ENCODE results near the gene NFKBIB. TPM values are rescaled to one million over a fixed set of nuclear protein-coding genes. Genes with fewer than 3 reads are reported as not detected.
"Not testable (repeated sequence)": the region's sequence is repeated elsewhere in the genome, so short reads cannot be mapped to it uniquely, and the experiment has no call there.

NFKBIB gene
- total RNA-seq, 1 donor from 2014 or later: 8.3 TPM

GRCh38 chr19:38851622-38852230 lies 48.0 kb upstream of the NFKBIB start:
- H3K4me3 ChIP-seq: peak overlapping the region; percentile 98
- peaks cover 12% of the 10 kb centered on the region for H3K27me3 Mint-ChIP-seq (ENCODE audit: insufficient read depth, low read depth)
- no peak for TF ChIP-seq EZH2phosphoT487 (IDR thresholded peaks at IDR 0.05)
- TF ChIP-seq CTCF (IDR thresholded peaks at IDR 0.05): no peak
- TF ChIP-seq EZH2 (IDR thresholded peaks at IDR 0.05): no peak
- H2AFZ ChIP-seq (replicated peaks): no peak overlapping the region
- peak; percentile 96 for DNase-seq (ENCODE audit: low spot score)
- H3K4me1 Mint-ChIP-seq: peaks cover 39% of the 10 kb centered on the region
- H3F3A ChIP-seq (ENCODE audit: low read depth): peaks cover 47% of the 10 kb centered on the region
- peaks cover 26% of the 10 kb centered on the region for H3K79me2 ChIP-seq (ENCODE audit: low read depth)
- H3K9me3 ChIP-seq (ENCODE audit: low read depth): no peaks in the 10 kb centered on the region
- no peak overlapping the region for H3K9ac ChIP-seq
- peaks cover 4% of the 10 kb centered on the region for H3K36me3 ChIP-seq
- H3K27ac Mint-ChIP-seq: peak overlapping the region; percentile 67
- H3K4me2 ChIP-seq: peak overlapping the region; percentile 94
- H3K27ac ChIP-seq: peak overlapping the region; percentile 95
- peaks cover 5% of the 10 kb centered on the region for H3K9me3 Mint-ChIP-seq
- peaks cover 21% of the 10 kb centered on the region for H3K4me1 ChIP-seq
- H4K20me1 ChIP-seq (ENCODE audit: low read depth): peaks cover 25% of the 10 kb centered on the region
- H3K36me3 Mint-ChIP-seq: peaks cover 18% of the 10 kb centered on the region
- peak overlapping the region; percentile 95 for H3K4me3 Mint-ChIP-seq
- no peaks in the 10 kb centered on the region for H3K27me3 ChIP-seq

GRCh38 chr19:38852231-38853044 lies 47.3 kb upstream of the NFKBIB start:
- Histone ChIP-seq H3K9ac (peak overlapping the region; percentile 85), H3K27ac (peak overlapping the region; percentile 95), H2AFZ (replicated peaks) (peak overlapping the region; percentile 30), H3F3A (ENCODE audit: low read depth) (peaks cover 41% of the 10 kb centered on the region), H3K27me3 (no peaks in the 10 kb centered on the region), H3K79me2 (ENCODE audit: low read depth) (peaks cover 19% of the 10 kb centered on the region), H3K4me2 (peak overlapping the region; percentile 94), H3K9me3 (ENCODE audit: low read depth) (no peaks in the 10 kb centered on the region), H3K36me3 (peaks cover under 1% of the 10 kb centered on the region), H3K4me1 (peaks cover 20% of the 10 kb centered on the region), H4K20me1 (ENCODE audit: low read depth) (peaks cover 17% of the 10 kb centered on the region), H3K4me3 (peak overlapping the region; percentile 98)
- Mint-ChIP-seq H3K4me1 (peaks cover 38% of the 10 kb centered on the region), H3K9me3 (peaks cover 6% of the 10 kb centered on the region), H3K36me3 (peaks cover 14% of the 10 kb centered on the region), H3K27ac (peak overlapping the region; percentile 87), H3K27me3 (ENCODE audit: insufficient read depth, low read depth) (peaks cover 12% of the 10 kb centered on the region), H3K4me3 (peak overlapping the region; percentile 95)
- TF ChIP-seq EZH2phosphoT487 (IDR thresholded peaks at IDR 0.05): no peak
- DNase-seq (ENCODE audit: low spot score): peak; percentile 60

GRCh38 chr19:38853214-38853613 lies 46.6 kb upstream of the NFKBIB start:
- peak overlapping the region; percentile 94 for H3K4me2 ChIP-seq
- no peaks in the 10 kb centered on the region for H3K27me3 ChIP-seq
- H3K4me1 ChIP-seq: peaks cover 12% of the 10 kb centered on the region
- H2AFZ ChIP-seq (replicated peaks): no peak overlapping the region
- DNase-seq (ENCODE audit: low spot score): no peak
- Mint-ChIP-seq H3K27ac (no peak overlapping the region), H3K27me3 (ENCODE audit: insufficient read depth, low read depth) (peaks cover 11% of the 10 kb centered on the region), H3K36me3 (peaks cover 11% of the 10 kb centered on the region), H3K4me1 (peaks cover 35% of the 10 kb centered on the region), H3K9me3 (peaks cover 8% of the 10 kb centered on the region), H3K4me3 (peak overlapping the region; percentile 95)
- no peaks in the 10 kb centered on the region for H3K36me3 ChIP-seq
- peak overlapping the region; percentile 98 for H3K4me3 ChIP-seq
- H3K9me3 ChIP-seq (ENCODE audit: low read depth): no peaks in the 10 kb centered on the region
- H3K79me2 ChIP-seq (ENCODE audit: low read depth): peaks cover 11% of the 10 kb centered on the region
- no peak overlapping the region for H3K9ac ChIP-seq
- H3K27ac ChIP-seq: no peak overlapping the region
- peaks cover 10% of the 10 kb centered on the region for H4K20me1 ChIP-seq (ENCODE audit: low read depth)
- TF ChIP-seq EZH2phosphoT487 (IDR thresholded peaks at IDR 0.05) (no peak), CTCF (IDR thresholded peaks at IDR 0.05) (no peak), EZH2 (IDR thresholded peaks at IDR 0.05) (no peak)
- H3F3A ChIP-seq (ENCODE audit: low read depth): peaks cover 33% of the 10 kb centered on the region

- peaks cover 35% of the 10 kb centered on the region for H3K4me1 Mint-ChIP-seq
- peak overlapping the region; percentile 46 for H3K4me3 Mint-ChIP-seq
Observed at GRCh38 chr19:38854961-38855360, 44.8 kb upstream of the NFKBIB start.

GRCh38 chr19:38855751-38856150 lies 44.0 kb upstream of the NFKBIB start:
- H3F3A ChIP-seq (ENCODE audit: low read depth): peaks cover 31% of the 10 kb centered on the region
- H3K27ac ChIP-seq; H3K27me3 Mint-ChIP-seq (ENCODE audit: insufficient read depth, low read depth); H3K27me3 ChIP-seq; H3K9me3 ChIP-seq (ENCODE audit: low read depth); H3K9me3 Mint-ChIP-seq; H3K27ac Mint-ChIP-seq; H2AFZ ChIP-seq (replicated peaks); H3K36me3 ChIP-seq; H3K36me3 Mint-ChIP-seq; H3K4me2 ChIP-seq; H3K4me3 Mint-ChIP-seq; H3K4me3 ChIP-seq; H3K9ac ChIP-seq; DNase-seq (ENCODE audit: low spot score); H3K79me2 ChIP-seq (ENCODE audit: low read depth); H4K20me1 ChIP-seq (ENCODE audit: low read depth): not testable (repeated sequence)
- H3K4me1 ChIP-seq: peaks cover 13% of the 10 kb centered on the region
- H3K4me1 Mint-ChIP-seq: peaks cover 35% of the 10 kb centered on the region

More at GRCh38 chr19:38854961-38855360, 44.8 kb upstream of the NFKBIB start:
- H3K79me2 ChIP-seq (ENCODE audit: low read depth); H4K20me1 ChIP-seq (ENCODE audit: low read depth); H3K4me1 ChIP-seq; DNase-seq (ENCODE audit: low spot score); H2AFZ ChIP-seq (replicated peaks); H3K27me3 ChIP-seq; H3K4me3 ChIP-seq; H3K9ac ChIP-seq; H3K36me3 ChIP-seq; H3K36me3 Mint-ChIP-seq; H3K4me2 ChIP-seq; H3K9me3 ChIP-seq (ENCODE audit: low read depth); H3K9me3 Mint-ChIP-seq; H3K27ac ChIP-seq: not testable (repeated sequence)
- peaks cover 10% of the 10 kb centered on the region for H3K27me3 Mint-ChIP-seq (ENCODE audit: insufficient read depth, low read depth)
- H3F3A ChIP-seq (ENCODE audit: low read depth): peaks cover 28% of the 10 kb centered on the region
- H3K27ac Mint-ChIP-seq: peak overlapping the region; percentile 76

Data from neural progenitor cell (in vitro differentiated cells).